Effector CD4-positive, alpha-beta T cell (primary cell): Measurements from ENCODE around the gene BST2.
"Not testable (repeated sequence)": the region's sequence is repeated elsewhere in the genome, so short reads cannot be mapped to it uniquely, and the experiment has no call there.

Experiments used
- DNase-seq: peaks from one replicate; pipeline ENCODE4 v3.0.0-alpha.2; 2020

BST2 gene

GRCh38 chr19:17385878-17386611, 19.4 kb downstream of the BST2 start:
- DNase-seq = peak; percentile 48

DNA sequence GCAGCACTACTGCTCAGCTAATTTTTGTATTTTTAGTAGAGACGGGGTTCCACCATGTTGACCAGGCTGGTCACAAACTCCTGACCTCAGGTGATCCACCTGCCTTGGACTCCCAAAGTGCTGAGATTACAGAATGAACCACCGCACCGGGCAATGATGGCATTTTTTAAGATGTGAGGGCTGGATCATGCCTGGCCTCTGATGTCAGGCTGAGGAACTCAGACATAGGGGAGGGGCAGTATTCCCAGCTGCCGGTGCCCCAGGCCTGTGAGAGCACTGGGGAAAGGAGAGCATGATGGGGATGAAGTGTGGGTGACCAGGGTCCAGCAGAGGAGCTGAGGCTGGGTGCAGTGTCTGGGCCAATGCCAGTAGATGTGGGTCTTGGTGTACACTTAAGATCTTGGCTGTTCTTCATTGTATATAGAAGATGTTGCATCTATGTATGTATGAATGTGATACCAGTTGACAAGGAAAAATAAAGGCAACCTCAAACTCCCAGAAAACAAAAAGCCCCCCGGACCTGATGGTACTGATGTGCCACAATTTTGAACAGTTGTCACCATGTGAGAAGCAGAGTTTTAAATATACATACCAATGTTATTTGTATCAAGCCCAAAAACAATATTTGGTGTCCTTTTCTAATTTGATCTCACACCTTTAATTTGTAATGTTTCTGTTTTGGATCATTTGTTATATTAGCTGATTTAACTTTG, 24.8 kb downstream of the BST2 start:
- no peak for DNase-seq

DNA sequence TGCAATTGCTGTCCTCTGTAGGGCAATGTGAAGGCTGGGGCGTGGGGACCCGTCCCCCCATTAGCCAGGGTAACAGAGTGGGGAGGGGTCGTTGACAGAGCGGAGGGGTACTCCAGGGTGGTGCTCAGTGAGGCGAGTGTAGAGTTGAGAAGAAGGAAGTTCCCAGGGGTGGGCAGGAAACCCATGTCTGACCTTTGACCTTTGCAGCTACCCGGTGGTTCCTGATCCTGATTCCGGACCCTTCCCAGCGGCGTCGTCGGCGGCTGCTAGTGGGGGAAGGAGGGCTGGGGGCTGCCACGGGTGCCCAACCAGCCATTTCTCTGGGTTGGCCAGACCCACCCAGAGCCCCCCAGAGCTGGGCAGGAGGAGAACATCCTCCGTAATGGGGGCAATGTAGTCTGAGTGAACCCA, 26.2 kb downstream of the BST2 start:
- DNase-seq = no peak

GRCh38 chr19:17378271-17378670, 27.2 kb downstream of the BST2 start:
- DNase-seq = no peak

- DNase-seq = no peak
Observed at GRCh38 chr19:17376935-17377600, 28.4 kb downstream of the BST2 start, which contains the start of gene PLVAP. Gene PLVAP, minus strand, starts transcription at chr19:17377342. Its CDS starts 54 bp downstream, at chr19:17377288.

DNA sequence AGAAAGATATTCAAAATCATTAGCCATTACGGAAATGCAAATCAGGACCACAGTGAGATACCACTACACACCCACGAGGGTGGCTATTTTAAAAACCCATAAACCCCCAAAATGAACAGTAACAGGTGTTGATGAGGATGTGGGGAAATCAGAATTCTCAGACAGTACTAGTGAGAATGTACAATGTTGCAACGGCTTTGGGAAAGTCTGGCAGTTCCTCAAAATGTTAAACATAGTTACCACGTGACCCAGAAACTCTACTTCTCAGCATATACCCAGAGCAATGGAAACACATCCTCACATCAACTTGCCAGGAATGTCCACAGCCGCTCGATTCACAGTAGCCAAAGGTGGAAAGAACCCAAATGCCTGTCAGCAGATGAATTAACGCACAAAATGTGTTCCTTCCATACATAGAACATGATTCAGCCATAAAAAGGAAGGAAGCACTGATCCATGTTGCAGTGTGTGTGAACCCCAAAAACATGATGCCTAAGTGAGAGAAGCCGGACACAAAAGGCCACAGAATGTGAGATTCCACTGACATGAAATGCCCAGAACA, 35.3 kb downstream of the BST2 start:
- DNase-seq = no peak

DNA sequence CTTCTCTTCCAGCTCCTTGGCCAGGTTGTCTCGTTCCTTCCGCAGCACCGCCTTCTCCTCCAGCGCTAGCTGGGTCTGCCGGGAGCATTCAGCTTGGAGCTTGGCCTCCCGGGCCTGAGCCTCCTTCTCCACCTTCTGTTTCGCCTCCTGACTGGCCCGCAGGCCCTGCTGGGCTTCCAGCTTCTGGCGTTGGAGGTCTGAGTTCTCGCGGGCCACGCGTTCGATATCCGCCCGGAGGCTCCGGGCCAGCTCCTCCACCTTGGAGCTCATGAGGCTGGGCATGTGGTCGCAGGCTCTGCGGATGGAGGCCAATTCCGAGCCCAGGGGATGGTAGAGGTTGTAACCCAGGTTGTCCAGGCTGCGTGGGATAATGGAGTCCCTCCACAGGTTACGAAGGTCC, 40.1 kb downstream of the BST2 start:
- no peak for DNase-seq

DNA sequence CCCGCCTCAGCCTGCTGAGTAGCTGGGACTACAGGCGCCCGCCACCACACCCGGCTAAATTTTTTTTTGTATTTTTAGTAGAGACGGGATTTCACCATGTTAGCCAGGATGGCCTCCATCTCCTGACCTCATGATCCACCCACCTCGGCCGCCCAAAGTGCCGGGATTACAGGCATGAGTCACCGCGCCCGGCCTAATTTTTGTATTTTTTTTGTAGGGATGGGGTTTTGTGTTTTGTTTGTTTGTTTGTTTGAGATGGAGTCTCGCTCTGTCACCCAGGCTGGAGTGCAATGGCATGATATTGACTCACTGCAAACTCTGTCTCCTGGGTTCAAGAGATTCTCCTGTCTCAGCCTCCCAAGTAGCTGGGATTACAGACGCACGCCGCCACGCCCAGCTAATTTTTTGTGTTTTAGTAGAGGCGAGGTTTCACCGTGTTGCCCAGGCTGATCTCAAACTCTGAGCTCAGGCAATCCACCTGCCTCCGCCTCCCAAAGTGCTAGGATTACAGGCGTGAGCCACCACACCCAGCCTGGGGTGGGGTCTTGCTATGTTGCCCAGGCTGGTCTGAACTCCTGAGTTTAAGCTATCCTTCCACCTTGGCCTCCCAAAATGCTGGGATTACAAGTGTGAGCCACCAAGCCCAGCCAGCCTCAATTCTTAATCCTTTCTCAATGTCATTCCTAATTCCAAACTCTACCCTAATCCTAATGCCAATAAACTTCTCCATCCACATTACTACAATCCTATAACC, 41.4 kb downstream of the BST2 start:
- not testable (repeated sequence) for DNase-seq

- no peak for DNase-seq
Observed at GRCh38 chr19:17359905-17360800, 45.3 kb downstream of the BST2 start.

GRCh38 chr19:17358395-17358794, 47.0 kb downstream of the BST2 start:
- DNase-seq = no peak

- no peak for DNase-seq
Observed at GRCh38 chr19:17357724-17358123, 47.7 kb downstream of the BST2 start.

DNA sequence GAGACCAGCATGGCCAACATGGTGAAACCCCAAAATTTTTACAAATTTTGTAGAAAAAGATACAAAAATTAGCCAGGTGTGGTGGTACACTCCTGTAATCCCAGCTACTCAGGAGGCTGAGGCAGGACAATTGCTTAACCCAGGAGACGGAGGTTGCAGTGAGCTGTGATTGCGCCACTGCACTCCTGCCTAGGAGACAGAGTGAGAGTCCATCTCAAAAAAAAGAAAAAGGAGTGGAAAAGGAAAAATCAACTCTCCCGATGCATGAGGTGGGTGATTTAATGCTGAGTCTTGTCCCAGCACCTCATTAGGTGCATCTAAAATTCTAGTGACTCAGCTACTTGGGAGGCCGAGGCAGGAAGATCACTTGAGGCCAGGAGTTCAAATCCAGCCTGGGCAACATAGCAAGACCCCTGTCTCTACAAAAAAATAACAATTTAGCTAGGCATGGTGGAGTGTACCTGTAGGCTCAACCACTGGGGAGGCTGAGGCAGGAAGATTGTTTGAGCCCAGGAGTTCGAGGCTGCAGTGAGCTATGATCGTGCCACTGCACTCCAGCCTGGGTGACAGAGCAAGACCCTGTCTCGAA, 48.3 kb downstream of the BST2 start:
- no peak for DNase-seq

- DNase-seq = no peak
Observed at GRCh38 chr19:17353386-17353785, 52.0 kb downstream of the BST2 start.
